Muscle of leg (tissue), 11 donors: ENCODE data around the gene ACSS1. TPM values are rescaled to one million over a fixed set of nuclear protein-coding genes. Genes with fewer than 3 reads are reported as not detected.
"Not testable (repeated sequence)": the region's sequence is repeated elsewhere in the genome, so short reads cannot be mapped to it uniquely, and the experiment has no call there.

Source experiments
- DNase-seq: peaks from one replicate; pipeline ENCODE4 v3.0.0; 2013
- H3K27ac ChIP-seq: one replicate; pipeline ENCODE4 v1.5.1; 2013; ENCODE audit warnings: mild to moderate bottlenecking, low read length, control low read depth
- H3K27me3 ChIP-seq: one replicate; pipeline ENCODE4 v1.6.1; 2013; ENCODE audit warnings: low read length; ENCODE audit not compliant: control insufficient read depth, insufficient read depth
- H3K36me3 ChIP-seq: one replicate; pipeline ENCODE4 v1.6.1; 2013; ENCODE audit warnings: low read length; ENCODE audit not compliant: control insufficient read depth, insufficient read depth
- H3K4me1 ChIP-seq: one replicate; pipeline ENCODE4 v1.6.1; 2013; ENCODE audit warnings: low read length; ENCODE audit not compliant: control insufficient read depth, insufficient read depth
- H3K4me3 ChIP-seq: one replicate; pipeline ENCODE4 v1.5.1; 2013; ENCODE audit warnings: low read length, control low read depth
- H3K9me3 ChIP-seq: replicated peaks from 2 replicates; pipeline ENCODE4 v1.6.1; 2013; ENCODE audit warnings: low read depth, low read length; ENCODE audit not compliant: control insufficient read depth
- whole genome bisulfite sequencing: methylation state at CpG from one replicate; pipeline ENCODE4 v1.1.5; 2013; ENCODE audit warnings: missing lambda C conversion rate; ENCODE audit not compliant: insufficient coverage; 5-methylcytosine and 5-hydroxymethylcytosine counted together
- polyA plus RNA-seq, 8 donors: library from polyadenylated mRNA; unstranded; fragments of 120-200 nt; gene quantifications; one replicate each; pipeline versions ENCODE4 v1.2.1 to v1.2.3, GENCODE V29; 2013; ENCODE audit warnings: inconsistent platforms in 1 of 8, low replicate concordance in 1 of 8; ENCODE audit not compliant: insufficient read length in 8 of 8, insufficient read depth in 1 of 8
- total RNA-seq: library from RNA; stranded (reverse); fragments of 120-200 nt; gene quantifications from one replicate; pipeline ENCODE4 v1.2.4, GENCODE V29; 2013

The ACSS1 gene
- total and polyA plus RNA-seq, 9 donors: 10.5 to 28.9 (median 21.2) TPM

- Histone ChIP-seq H3K4me1 (no peaks in the 10 kb centered on the region), H3K27ac (no peak overlapping the region), H3K9me3 (peaks cover 2% of the 10 kb centered on the region), H3K4me3 (no peak overlapping the region), H3K36me3 (peaks cover 59% of the 10 kb centered on the region), H3K27me3 (no peaks in the 10 kb centered on the region)
- WGBS: 75% methylated on average over 5 of the region's 12 CpGs
- DNase-seq: no peak
Measured at GRCh38 chr20:25006431-25007167, 51.3 kb downstream of the ACSS1 start.

GRCh38 chr20:25005661-25006060, 52.3 kb downstream of the ACSS1 start:
- 87% methylated on average over 8 of the region's 8 CpGs for WGBS
- peaks cover 50% of the 10 kb centered on the region for H3K36me3 ChIP-seq

GRCh38 chr20:25005220-25005619, 52.7 kb downstream of the ACSS1 start:
- no peak overlapping the region for H3K27ac ChIP-seq
- peaks cover 48% of the 10 kb centered on the region for H3K36me3 ChIP-seq
- H3K4me1 ChIP-seq: no peaks in the 10 kb centered on the region
- H3K27me3 ChIP-seq: no peaks in the 10 kb centered on the region
- no peak overlapping the region for H3K4me3 ChIP-seq
- 75% methylated on average over 1 of the region's 2 CpGs for WGBS
- DNase-seq: no peak
- peaks cover 2% of the 10 kb centered on the region for H3K9me3 ChIP-seq

More at GRCh38 chr20:25005661-25006060, 52.3 kb downstream of the ACSS1 start:
- DNase-seq: no peak
- H3K4me1 ChIP-seq: no peaks in the 10 kb centered on the region
- peaks cover 2% of the 10 kb centered on the region for H3K9me3 ChIP-seq
- no peak overlapping the region for H3K4me3 ChIP-seq
- no peak overlapping the region for H3K27ac ChIP-seq
- H3K27me3 ChIP-seq: no peaks in the 10 kb centered on the region

GRCh38 chr20:25003002-25003401, 54.9 kb downstream of the ACSS1 start:
- Histone ChIP-seq H3K4me1 (no peaks in the 10 kb centered on the region), H3K36me3 (peaks cover 26% of the 10 kb centered on the region), H3K4me3 (no peak overlapping the region), H3K27ac (no peak overlapping the region), H3K9me3 (peaks cover 2% of the 10 kb centered on the region), H3K27me3 (no peaks in the 10 kb centered on the region)
- WGBS: no CpG with 5 or more reads among the region's 1 CpG
- no peak for DNase-seq

- WGBS: no CpG with 5 or more reads among the region's 4 CpGs
- not testable (repeated sequence) for DNase-seq, H3K4me1 ChIP-seq
Measured at GRCh38 chr20:25001323-25001722, 56.6 kb downstream of the ACSS1 start.

GRCh38 chr20:25000268-25000801, 57.6 kb downstream of the ACSS1 start:
- Histone ChIP-seq H3K4me1 (no peaks in the 10 kb centered on the region), H3K27me3 (no peaks in the 10 kb centered on the region), H3K36me3 (peaks cover 7% of the 10 kb centered on the region), H3K9me3 (peaks cover 2% of the 10 kb centered on the region), H3K4me3 (no peak overlapping the region), H3K27ac (no peak overlapping the region)
- 46% methylated on average over 4 of the region's 4 CpGs for WGBS
- DNase-seq: no peak

More at GRCh38 chr20:25001323-25001722, 56.6 kb downstream of the ACSS1 start:
- H3K4me3 ChIP-seq, H3K27ac ChIP-seq, H3K9me3 ChIP-seq, H3K27me3 ChIP-seq: not testable (repeated sequence)
- peaks cover 11% of the 10 kb centered on the region for H3K36me3 ChIP-seq

- 65% methylated on average over 3 of the region's 4 CpGs for WGBS
- Histone ChIP-seq H3K9me3 (peaks cover 2% of the 10 kb centered on the region), H3K4me1 (peaks cover 4% of the 10 kb centered on the region), H3K27ac (no peak overlapping the region), H3K36me3 (peaks cover 7% of the 10 kb centered on the region), H3K27me3 (no peaks in the 10 kb centered on the region), H3K4me3 (no peak overlapping the region)
- DNase-seq: no peak
Measured at GRCh38 chr20:24999568-24999967, 58.4 kb downstream of the ACSS1 start.

GRCh38 chr20:24998631-24999445, 59.1 kb downstream of the ACSS1 start:
- WGBS: 80% methylated on average over 8 of the region's 12 CpGs
- H3K27ac ChIP-seq: no peak overlapping the region
- peaks cover 2% of the 10 kb centered on the region for H3K9me3 ChIP-seq

GRCh38 chr20:24998121-24998520, 59.8 kb downstream of the ACSS1 start:
- H3K27me3 ChIP-seq: no peaks in the 10 kb centered on the region
- peaks cover 7% of the 10 kb centered on the region for H3K4me1 ChIP-seq
- no peak overlapping the region for H3K4me3 ChIP-seq
- peaks cover 2% of the 10 kb centered on the region for H3K9me3 ChIP-seq
- WGBS: no CpG with 5 or more reads among the region's 3 CpGs
- no peak for DNase-seq
- no peak overlapping the region for H3K27ac ChIP-seq
- peaks cover 3% of the 10 kb centered on the region for H3K36me3 ChIP-seq

More at GRCh38 chr20:24998631-24999445, 59.1 kb downstream of the ACSS1 start:
- no peak overlapping the region for H3K4me3 ChIP-seq
- no peaks in the 10 kb centered on the region for H3K27me3 ChIP-seq
- DNase-seq: no peak
- peaks cover 4% of the 10 kb centered on the region for H3K4me1 ChIP-seq
- H3K36me3 ChIP-seq: peaks cover 3% of the 10 kb centered on the region
